GM21717 (cell line): Measurements from ENCODE around the gene CNTFR.
"Not testable (repeated sequence)": the region's sequence is repeated elsewhere in the genome, so short reads cannot be mapped to it uniquely, and the experiment has no call there.

Source experiments
- ATAC-seq: cut with Tn5 transposase; IDR thresholded peaks from one replicate; pipeline ENCODE4 v1.9.1; 2021; ENCODE audit warnings: mild to moderate bottlenecking, moderate library complexity; ENCODE audit not compliant: unreplicated experiment

CNTFR gene

GRCh38 chr9:34540827-34541226 is 48.7 kb downstream of the CNTFR start:
- ATAC-seq: no peak

- no peak for ATAC-seq
Observed at GRCh38 chr9:34536685-34537084, 52.8 kb downstream of the CNTFR start.

- not testable (repeated sequence) for ATAC-seq
Observed at GRCh38 chr9:34532041-34532440, 57.5 kb downstream of the CNTFR start.

GRCh38 chr9:34526026-34526425 is 63.5 kb downstream of the CNTFR start:
- no peak for ATAC-seq

- no peak for ATAC-seq
Observed at GRCh38 chr9:34524349-34524748, 65.2 kb downstream of the CNTFR start.

- peak; percentile 73 for ATAC-seq
Observed at GRCh38 chr9:34522971-34523797, 66.3 kb downstream of the CNTFR start, which contains the start of gene ENHO. ENHO (minus strand) TSS chr9:34522990; CDS start chr9:34521695, 1,295 bp downstream.

GRCh38 chr9:34522091-34522887 is 67.2 kb downstream of the CNTFR start:
- ATAC-seq: no peak

GRCh38 chr9:34521406-34522045 is 68.0 kb downstream of the CNTFR start:
- no peak for ATAC-seq

GRCh38 chr9:34520505-34521385 is 68.8 kb downstream of the CNTFR start:
- no peak for ATAC-seq

- ATAC-seq: no peak
Observed at GRCh38 chr9:34520096-34520495, 69.4 kb downstream of the CNTFR start.

- no peak for ATAC-seq
Observed at GRCh38 chr9:34519321-34520020, 70.1 kb downstream of the CNTFR start.

- no peak for ATAC-seq
Observed at GRCh38 chr9:34518896-34519295, 70.6 kb downstream of the CNTFR start.

GRCh38 chr9:34518110-34518616 is 71.4 kb downstream of the CNTFR start:
- no peak for ATAC-seq

- no peak for ATAC-seq
Observed at GRCh38 chr9:34517185-34517584, 72.3 kb downstream of the CNTFR start.

GRCh38 chr9:34515959-34516358 is 73.6 kb downstream of the CNTFR start:
- ATAC-seq: no peak

- no peak for ATAC-seq
Observed at GRCh38 chr9:34514816-34515215, 74.7 kb downstream of the CNTFR start.

- no peak for ATAC-seq
Observed at GRCh38 chr9:34514401-34514800, 75.1 kb downstream of the CNTFR start.

- no peak for ATAC-seq
Observed at GRCh38 chr9:34513567-34514214, 75.8 kb downstream of the CNTFR start.
